Karpas-422 (cell line): ENCODE data around the gene MRPS33. TPM values are rescaled to one million over a fixed set of nuclear protein-coding genes. Genes with fewer than 3 reads are reported as not detected.
"Not testable (repeated sequence)": the region's sequence is repeated elsewhere in the genome, so short reads cannot be mapped to it uniquely, and the experiment has no call there.

Experiments
- DNase-seq: peaks from one replicate; pipeline ENCODE4 v3.0.0-alpha.2; 2015
- H2AFZ ChIP-seq: fragments of 200-600 bp; sonication (generic); 2 replicates; pipeline ENCODE4 v1.6.1; 2014; ENCODE audit warnings: antibody characterized with exemption, low read length, mixed read lengths
- H3K27ac ChIP-seq: fragments of 200-600 bp; sonication (generic); 2 replicates; pipeline ENCODE4 v1.5.1; 2014; ENCODE audit warnings: mild to moderate bottlenecking, low read length, moderate library complexity
- H3K27me3 ChIP-seq: fragments of 200-600 bp; sonication (generic); 2 replicates; pipeline ENCODE4 v1.6.1; 2014; ENCODE audit warnings: low read length, mixed read lengths
- H3K36me3 ChIP-seq: fragments of 200-600 bp; sonication (generic); 2 replicates; pipeline ENCODE4 v1.6.1; 2014; ENCODE audit warnings: low read length, mixed read lengths; ENCODE audit not compliant: insufficient read depth
- H3K4me1 ChIP-seq: fragments of 200-600 bp; sonication (generic); 2 replicates; pipeline ENCODE4 v1.6.1; 2014; ENCODE audit warnings: mild to moderate bottlenecking, low read length, mixed read lengths
- H3K4me2 ChIP-seq: fragments of 200-600 bp; sonication (generic); 2 replicates; pipeline ENCODE4 v1.6.1; 2014; ENCODE audit warnings: low read length, low read depth, mild to moderate bottlenecking; ENCODE audit not compliant: poor library complexity, severe bottlenecking
- H3K4me3 ChIP-seq: fragments of 200-600 bp; sonication (generic); 2 replicates; pipeline ENCODE4 v1.5.1; 2014; ENCODE audit warnings: mild to moderate bottlenecking, antibody characterized with exemption, low read length, mixed read lengths
- H3K79me2 ChIP-seq: fragments of 200-600 bp; sonication (generic); 2 replicates; pipeline ENCODE4 v1.6.1; 2014; ENCODE audit warnings: mild to moderate bottlenecking, low read length, mixed read lengths
- H3K9ac ChIP-seq: fragments of 200-600 bp; sonication (generic); 2 replicates; pipeline ENCODE4 v1.6.0; 2014; ENCODE audit warnings: low read length
- H3K9me2 ChIP-seq: fragments of 200-600 bp; sonication (generic), shearing (Covaris generic); replicated peaks from 2 replicates; pipeline ENCODE4 v1.6.0; 2014; ENCODE audit warnings: mild to moderate bottlenecking, low read length, moderate library complexity; ENCODE audit not compliant: insufficient read depth
- H3K9me3 ChIP-seq: fragments of 300-700, 200-600 bp; sonication (generic); 2 replicates; pipeline ENCODE4 v1.6.1; 2014; ENCODE audit warnings: low read length, mixed read lengths
- H4K20me1 ChIP-seq: fragments of 200-600 bp; sonication (generic); 2 replicates; pipeline ENCODE4 v1.6.1; 2014; ENCODE audit warnings: mild to moderate bottlenecking, antibody characterized with exemption, low read length, low read depth; ENCODE audit not compliant: insufficient read depth
- total RNA-seq: library from RNA; depleted of rRNA; stranded (reverse); fragments of >200 nt; shearing (Covaris generic); gene quantifications from 2 replicates; pipeline ENCODE4 v1.2.3, GENCODE V29; 2014; ENCODE audit warnings: low replicate concordance

MRPS33 gene
- total RNA-seq, 1 experiment from 2014 or later: 25.2 TPM

- no peaks in the 10 kb centered on the region for H3K79me2 ChIP-seq
- no peak overlapping the region for H3K4me2 ChIP-seq
- H3K4me1 ChIP-seq: no peaks in the 10 kb centered on the region
- no peaks in the 10 kb centered on the region for H3K36me3 ChIP-seq
- H3K9me3 ChIP-seq: peaks cover 4% of the 10 kb centered on the region; the same call in 1 of the 2 replicates
- DNase-seq: no peak
- no peaks in the 10 kb centered on the region for H3K27me3 ChIP-seq
- H3K27ac ChIP-seq: no peak overlapping the region
- no peaks in the 10 kb centered on the region for H3K9me2 ChIP-seq
- no peak overlapping the region for H3K4me3 ChIP-seq
- H4K20me1 ChIP-seq: no peaks in the 10 kb centered on the region
- no peak overlapping the region for H3K9ac ChIP-seq
- H2AFZ ChIP-seq: no peak overlapping the region; the same call in 1 of the 2 replicates
Measured at GRCh38 chr7:140981951-140982350, 32.8 kb downstream of the MRPS33 start.

- Histone ChIP-seq H3K27ac (no peak overlapping the region), H3K4me1 (no peaks in the 10 kb centered on the region), H3K79me2 (no peaks in the 10 kb centered on the region), H3K4me3 (no peak overlapping the region), H4K20me1 (no peaks in the 10 kb centered on the region), H3K27me3 (no peaks in the 10 kb centered on the region), H3K36me3 (no peaks in the 10 kb centered on the region), H3K4me2 (no peak overlapping the region), H3K9me3 (no peaks in the 10 kb centered on the region), H2AFZ (no peak overlapping the region), H3K9ac (no peak overlapping the region), H3K9me2 (no peaks in the 10 kb centered on the region)
- DNase-seq: no peak
Measured at GRCh38 chr7:140977741-140978140, 37.0 kb downstream of the MRPS33 start.

GRCh38 chr7:140972876-140973829 is 41.6 kb downstream of the MRPS33 start:
- no peaks in the 10 kb centered on the region for H4K20me1 ChIP-seq
- DNase-seq: no peak
- no peak overlapping the region for H3K4me2 ChIP-seq
- no peaks in the 10 kb centered on the region for H3K4me1 ChIP-seq
- no peaks in the 10 kb centered on the region for H3K79me2 ChIP-seq
- H3K27me3 ChIP-seq: no peaks in the 10 kb centered on the region
- H2AFZ ChIP-seq: no peak overlapping the region
- no peaks in the 10 kb centered on the region for H3K9me2 ChIP-seq
- H3K36me3 ChIP-seq: no peaks in the 10 kb centered on the region
- H3K27ac ChIP-seq: no peak overlapping the region
- no peak overlapping the region for H3K4me3 ChIP-seq
- H3K9me3 ChIP-seq: no peaks in the 10 kb centered on the region
- no peak overlapping the region for H3K9ac ChIP-seq

- Histone ChIP-seq H3K9me2 (no peaks in the 10 kb centered on the region), H3K4me3 (no peak overlapping the region), H3K9me3 (no peaks in the 10 kb centered on the region), H3K4me2 (no peak overlapping the region), H3K4me1 (no peaks in the 10 kb centered on the region), H3K27me3 (no peaks in the 10 kb centered on the region), H2AFZ (no peak overlapping the region), H4K20me1 (no peaks in the 10 kb centered on the region), H3K27ac (no peak overlapping the region), H3K9ac (no peak overlapping the region), H3K36me3 (no peaks in the 10 kb centered on the region), H3K79me2 (no peaks in the 10 kb centered on the region)
- no peak for DNase-seq
Measured at GRCh38 chr7:140972344-140972743, 42.4 kb downstream of the MRPS33 start.

- H3K27me3 ChIP-seq: no peaks in the 10 kb centered on the region
- H3K79me2 ChIP-seq: no peaks in the 10 kb centered on the region
Measured at GRCh38 chr7:140967438-140967837, 47.3 kb downstream of the MRPS33 start.

GRCh38 chr7:140966561-140967233 is 48.1 kb downstream of the MRPS33 start:
- Histone ChIP-seq H3K27ac (no peak overlapping the region), H3K79me2 (no peaks in the 10 kb centered on the region), H3K36me3 (no peaks in the 10 kb centered on the region), H3K4me3 (no peak overlapping the region), H4K20me1 (no peaks in the 10 kb centered on the region), H3K9me3 (no peaks in the 10 kb centered on the region), H3K4me2 (no peak overlapping the region), H3K9ac (no peak overlapping the region), H3K27me3 (no peaks in the 10 kb centered on the region), H3K4me1 (no peaks in the 10 kb centered on the region), H2AFZ (no peak overlapping the region), H3K9me2 (no peaks in the 10 kb centered on the region)
- no peak for DNase-seq

More at GRCh38 chr7:140967438-140967837, 47.3 kb downstream of the MRPS33 start:
- H3K9me2 ChIP-seq: no peaks in the 10 kb centered on the region
- H3K4me2 ChIP-seq: no peak overlapping the region
- no peaks in the 10 kb centered on the region for H3K9me3 ChIP-seq
- H3K36me3 ChIP-seq: no peaks in the 10 kb centered on the region
- no peak overlapping the region for H3K9ac ChIP-seq
- H2AFZ ChIP-seq: no peak overlapping the region
- H4K20me1 ChIP-seq: no peaks in the 10 kb centered on the region
- H3K4me3 ChIP-seq: no peak overlapping the region
- no peak for DNase-seq
- no peak overlapping the region for H3K27ac ChIP-seq
- no peaks in the 10 kb centered on the region for H3K4me1 ChIP-seq

- Histone ChIP-seq H3K4me3 (no peak overlapping the region), H3K27me3 (no peaks in the 10 kb centered on the region), H3K36me3 (no peaks in the 10 kb centered on the region), H4K20me1 (no peaks in the 10 kb centered on the region), H3K4me1 (no peaks in the 10 kb centered on the region), H3K27ac (no peak overlapping the region), H3K4me2 (no peak overlapping the region), H3K9me3 (no peaks in the 10 kb centered on the region), H2AFZ (no peak overlapping the region), H3K9ac (no peak overlapping the region), H3K9me2 (no peaks in the 10 kb centered on the region), H3K79me2 (no peaks in the 10 kb centered on the region)
- DNase-seq: no peak
Measured at GRCh38 chr7:140961117-140961516, 53.6 kb downstream of the MRPS33 start.

- H4K20me1 ChIP-seq, H3K27ac ChIP-seq, H3K4me1 ChIP-seq, H3K36me3 ChIP-seq, H2AFZ ChIP-seq, H3K9me3 ChIP-seq, H3K9me2 ChIP-seq, H3K27me3 ChIP-seq, H3K4me2 ChIP-seq, DNase-seq, H3K79me2 ChIP-seq, H3K4me3 ChIP-seq, H3K9ac ChIP-seq: not testable (repeated sequence)
Measured at GRCh38 chr7:140956997-140957396, 57.8 kb downstream of the MRPS33 start.
